Breast epithelium (tissue), 3 donors: ENCODE results near the gene AFP.

ENCODE experiments used
- CTCF ChIP-seq, 3 donors: fragments of 450-650 bp; IDR thresholded peaks; one replicate each; pipeline ENCODE4 v1.5.1; 2016 to 2017; ENCODE audit warnings: antibody characterized with exemption in 3 of 3, mild to moderate bottlenecking in 3 of 3, moderate library complexity in 3 of 3
- POLR2A ChIP-seq: fragments of 450-650 bp; IDR thresholded peaks from one replicate; pipeline ENCODE4 v1.6.1; 2016; ENCODE audit warnings: antibody characterized with exemption, mild to moderate bottlenecking, moderate library complexity

- no peak for TF ChIP-seq CTCF (IDR thresholded peaks at IDR 0.05)
- TF ChIP-seq POLR2A = no peak
These were observed 9.6 kb downstream of the AFP start for GRCh38 chr4:73445383-73446335.
